Measurements from ENCODE around the gene PNP. TPM values are rescaled to one million over a fixed set of nuclear protein-coding genes. Genes with fewer than 3 reads are reported as not detected.

The PNP gene
- total and polyA plus RNA-seq, 4 donors = 22.9 to 156 (median 35.8) TPM

DNA sequence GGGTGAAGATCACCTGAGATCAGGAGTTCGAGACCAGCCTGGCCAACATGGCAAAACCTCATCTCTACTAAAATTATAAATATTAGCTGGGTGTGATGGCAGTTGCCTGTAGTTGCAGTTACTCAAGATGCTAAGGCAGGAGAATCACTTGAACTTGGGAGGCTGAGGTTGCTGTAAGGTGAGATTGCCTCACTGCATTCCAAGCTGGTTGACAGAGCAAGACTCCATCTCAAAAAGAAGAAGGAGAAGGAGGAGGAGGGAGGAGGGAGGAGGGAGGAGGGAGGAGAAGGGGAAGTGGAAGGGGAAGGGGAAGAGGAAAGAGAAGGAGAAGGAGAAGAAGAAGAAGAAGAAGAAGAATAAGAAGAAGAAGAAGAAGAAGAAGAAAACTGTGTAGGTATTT lies 53.1 kb downstream of the PNP start:
- TF ChIP-seq TAF1 (conservative IDR thresholded peaks at IDR 0.05) (no peak), FOXA1 (IDR thresholded peaks at IDR 0.05) (no peak), GABPA (IDR thresholded peaks at IDR 0.05 in 1 of 2, conservative IDR thresholded peaks at IDR 0.05 in 1 of 2) (no peak), YY1 (IDR thresholded peaks at IDR 0.05) (no peak), NR2F2 (IDR thresholded peaks at IDR 0.05) (no peak), SP1 (IDR thresholded peaks at IDR 0.05) (no peak), RXRA (IDR thresholded peaks at IDR 0.05) (no peak), EGR1 (IDR thresholded peaks at IDR 0.05; ENCODE audit: low read depth in 2 of 2) (no peak), JUND (IDR thresholded peaks at IDR 0.05) (no peak), HNF4A (conservative IDR thresholded peaks at IDR 0.05) (no peak), HNF4G (IDR thresholded peaks at IDR 0.05) (no peak), FOXA2 (IDR thresholded peaks at IDR 0.05) (no peak), RAD21 (IDR thresholded peaks at IDR 0.05) (no peak)
- TF ChIP-seq, protein P1, sequence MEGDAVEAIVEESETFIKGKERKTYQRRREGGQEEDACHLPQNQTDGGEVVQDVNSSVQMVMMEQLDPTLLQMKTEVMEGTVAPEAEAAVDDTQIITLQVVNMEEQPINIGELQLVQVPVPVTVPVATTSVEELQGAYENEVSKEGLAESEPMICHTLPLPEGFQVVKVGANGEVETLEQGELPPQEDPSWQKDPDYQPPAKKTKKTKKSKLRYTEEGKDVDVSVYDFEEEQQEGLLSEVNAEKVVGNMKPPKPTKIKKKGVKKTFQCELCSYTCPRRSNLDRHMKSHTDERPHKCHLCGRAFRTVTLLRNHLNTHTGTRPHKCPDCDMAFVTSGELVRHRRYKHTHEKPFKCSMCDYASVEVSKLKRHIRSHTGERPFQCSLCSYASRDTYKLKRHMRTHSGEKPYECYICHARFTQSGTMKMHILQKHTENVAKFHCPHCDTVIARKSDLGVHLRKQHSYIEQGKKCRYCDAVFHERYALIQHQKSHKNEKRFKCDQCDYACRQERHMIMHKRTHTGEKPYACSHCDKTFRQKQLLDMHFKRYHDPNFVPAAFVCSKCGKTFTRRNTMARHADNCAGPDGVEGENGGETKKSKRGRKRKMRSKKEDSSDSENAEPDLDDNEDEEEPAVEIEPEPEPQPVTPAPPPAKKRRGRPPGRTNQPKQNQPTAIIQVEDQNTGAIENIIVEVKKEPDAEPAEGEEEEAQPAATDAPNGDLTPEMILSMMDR (IDR thresholded peaks at IDR 0.05; ENCODE audit: low read depth, low read length, missing input control) = no peak
- TF ChIP-seq, protein P2, sequence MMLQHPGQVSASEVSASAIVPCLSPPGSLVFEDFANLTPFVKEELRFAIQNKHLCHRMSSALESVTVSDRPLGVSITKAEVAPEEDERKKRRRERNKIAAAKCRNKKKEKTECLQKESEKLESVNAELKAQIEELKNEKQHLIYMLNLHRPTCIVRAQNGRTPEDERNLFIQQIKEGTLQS (IDR thresholded peaks at IDR 0.05) = no peak
- TF ChIP-seq, protein P3, sequence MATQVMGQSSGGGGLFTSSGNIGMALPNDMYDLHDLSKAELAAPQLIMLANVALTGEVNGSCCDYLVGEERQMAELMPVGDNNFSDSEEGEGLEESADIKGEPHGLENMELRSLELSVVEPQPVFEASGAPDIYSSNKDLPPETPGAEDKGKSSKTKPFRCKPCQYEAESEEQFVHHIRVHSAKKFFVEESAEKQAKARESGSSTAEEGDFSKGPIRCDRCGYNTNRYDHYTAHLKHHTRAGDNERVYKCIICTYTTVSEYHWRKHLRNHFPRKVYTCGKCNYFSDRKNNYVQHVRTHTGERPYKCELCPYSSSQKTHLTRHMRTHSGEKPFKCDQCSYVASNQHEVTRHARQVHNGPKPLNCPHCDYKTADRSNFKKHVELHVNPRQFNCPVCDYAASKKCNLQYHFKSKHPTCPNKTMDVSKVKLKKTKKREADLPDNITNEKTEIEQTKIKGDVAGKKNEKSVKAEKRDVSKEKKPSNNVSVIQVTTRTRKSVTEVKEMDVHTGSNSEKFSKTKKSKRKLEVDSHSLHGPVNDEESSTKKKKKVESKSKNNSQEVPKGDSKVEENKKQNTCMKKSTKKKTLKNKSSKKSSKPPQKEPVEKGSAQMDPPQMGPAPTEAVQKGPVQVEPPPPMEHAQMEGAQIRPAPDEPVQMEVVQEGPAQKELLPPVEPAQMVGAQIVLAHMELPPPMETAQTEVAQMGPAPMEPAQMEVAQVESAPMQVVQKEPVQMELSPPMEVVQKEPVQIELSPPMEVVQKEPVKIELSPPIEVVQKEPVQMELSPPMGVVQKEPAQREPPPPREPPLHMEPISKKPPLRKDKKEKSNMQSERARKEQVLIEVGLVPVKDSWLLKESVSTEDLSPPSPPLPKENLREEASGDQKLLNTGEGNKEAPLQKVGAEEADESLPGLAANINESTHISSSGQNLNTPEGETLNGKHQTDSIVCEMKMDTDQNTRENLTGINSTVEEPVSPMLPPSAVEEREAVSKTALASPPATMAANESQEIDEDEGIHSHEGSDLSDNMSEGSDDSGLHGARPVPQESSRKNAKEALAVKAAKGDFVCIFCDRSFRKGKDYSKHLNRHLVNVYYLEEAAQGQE (IDR thresholded peaks at IDR 0.05) = no peak
- TF ChIP-seq, protein P4, sequence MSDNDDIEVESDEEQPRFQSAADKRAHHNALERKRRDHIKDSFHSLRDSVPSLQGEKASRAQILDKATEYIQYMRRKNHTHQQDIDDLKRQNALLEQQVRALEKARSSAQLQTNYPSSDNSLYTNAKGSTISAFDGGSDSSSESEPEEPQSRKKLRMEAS (IDR thresholded peaks at IDR 0.05) = no peak
- TF ChIP-seq, protein P5, sequence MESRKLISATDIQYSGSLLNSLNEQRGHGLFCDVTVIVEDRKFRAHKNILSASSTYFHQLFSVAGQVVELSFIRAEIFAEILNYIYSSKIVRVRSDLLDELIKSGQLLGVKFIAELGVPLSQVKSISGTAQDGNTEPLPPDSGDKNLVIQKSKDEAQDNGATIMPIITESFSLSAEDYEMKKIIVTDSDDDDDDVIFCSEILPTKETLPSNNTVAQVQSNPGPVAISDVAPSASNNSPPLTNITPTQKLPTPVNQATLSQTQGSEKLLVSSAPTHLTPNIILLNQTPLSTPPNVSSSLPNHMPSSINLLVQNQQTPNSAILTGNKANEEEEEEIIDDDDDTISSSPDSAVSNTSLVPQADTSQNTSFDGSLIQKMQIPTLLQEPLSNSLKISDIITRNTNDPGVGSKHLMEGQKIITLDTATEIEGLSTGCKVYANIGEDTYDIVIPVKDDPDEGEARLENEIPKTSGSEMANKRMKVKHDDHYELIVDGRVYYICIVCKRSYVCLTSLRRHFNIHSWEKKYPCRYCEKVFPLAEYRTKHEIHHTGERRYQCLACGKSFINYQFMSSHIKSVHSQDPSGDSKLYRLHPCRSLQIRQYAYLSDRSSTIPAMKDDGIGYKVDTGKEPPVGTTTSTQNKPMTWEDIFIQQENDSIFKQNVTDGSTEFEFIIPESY (IDR thresholded peaks at IDR 0.05) = no peak
- H3K9me3 ChIP-seq (ENCODE audit: control insufficient read depth in 4 of 4, low read length in 3 of 4) = no peaks in the 10 kb centered on the region
- no peak overlapping the region for H3K4me3 ChIP-seq (ENCODE audit: low read depth in 1 of 3, low read length in 3 of 3)
- no peak overlapping the region for H3K9ac ChIP-seq (ENCODE audit: low read depth in 1 of 2, low read length in 2 of 2)
- WGBS = 75% methylated on average over 1 of the region's 1 CpG
- no peak for DNase-seq (ENCODE audit: low spot score)
- H3K27ac ChIP-seq (ENCODE audit: low read depth in 1 of 2, low read length in 2 of 2) = no peak overlapping the region
- no peaks in the 10 kb centered on the region for H3K36me3 ChIP-seq (ENCODE audit: control insufficient read depth in 4 of 4, insufficient read depth in 3 of 4, low read depth in 1 of 4, low read length in 3 of 4)
- no peaks in the 10 kb centered on the region for H3K4me1 ChIP-seq (ENCODE audit: control insufficient read depth in 4 of 4, insufficient read depth in 4 of 4, low read length in 3 of 4)
- no peaks in the 10 kb centered on the region for H3K27me3 ChIP-seq (ENCODE audit: control insufficient read depth in 4 of 4, insufficient read depth in 4 of 4, low read length in 3 of 4)

Measured in liver (tissue), 9 donors.